ENCODE measurements around the gene VCL.
"Not testable (repeated sequence)": the region's sequence is repeated elsewhere in the genome, so short reads cannot be mapped to it uniquely, and the experiment has no call there.

Gene VCL

DNA sequence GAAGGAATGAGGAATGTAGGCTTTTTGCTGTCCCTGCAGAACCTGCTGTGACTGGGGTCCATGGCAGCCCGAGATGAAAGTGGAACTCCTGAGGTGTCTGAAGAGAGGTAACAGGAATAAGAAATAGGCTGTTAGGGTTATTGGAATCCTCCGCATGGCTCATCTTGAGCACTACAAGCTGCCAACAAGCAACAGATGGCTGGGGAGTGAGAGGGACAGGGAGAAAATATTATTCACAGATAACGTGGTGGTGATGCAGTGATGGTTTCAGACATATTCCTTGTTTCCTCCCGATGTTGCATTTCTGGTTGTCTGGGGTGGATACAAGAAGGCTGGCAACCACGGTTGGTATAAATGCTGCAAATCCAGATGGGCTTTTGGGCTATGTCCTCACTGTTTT, 106.6 kb downstream of the VCL start:
- no peak for DNase-seq (ENCODE audit: low read depth in 2 of 2)

DNA sequence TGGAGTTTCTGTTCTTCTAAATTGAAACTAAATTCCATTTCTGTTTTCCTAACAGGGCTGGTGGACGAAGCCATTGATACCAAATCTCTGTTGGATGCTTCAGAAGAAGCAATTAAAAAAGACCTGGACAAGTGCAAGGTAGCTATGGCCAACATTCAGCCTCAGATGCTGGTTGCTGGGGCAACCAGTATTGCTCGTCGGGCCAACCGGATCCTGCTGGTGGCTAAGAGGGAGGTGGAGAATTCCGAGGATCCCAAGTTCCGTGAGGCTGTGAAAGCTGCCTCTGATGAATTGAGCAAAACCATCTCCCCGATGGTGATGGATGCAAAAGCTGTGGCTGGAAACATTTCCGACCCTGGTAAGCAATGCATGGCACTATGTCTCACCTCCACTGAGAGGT, 107.1 kb downstream of the VCL start:
- DNase-seq (ENCODE audit: low read depth in 2 of 2), result no peak

DNA sequence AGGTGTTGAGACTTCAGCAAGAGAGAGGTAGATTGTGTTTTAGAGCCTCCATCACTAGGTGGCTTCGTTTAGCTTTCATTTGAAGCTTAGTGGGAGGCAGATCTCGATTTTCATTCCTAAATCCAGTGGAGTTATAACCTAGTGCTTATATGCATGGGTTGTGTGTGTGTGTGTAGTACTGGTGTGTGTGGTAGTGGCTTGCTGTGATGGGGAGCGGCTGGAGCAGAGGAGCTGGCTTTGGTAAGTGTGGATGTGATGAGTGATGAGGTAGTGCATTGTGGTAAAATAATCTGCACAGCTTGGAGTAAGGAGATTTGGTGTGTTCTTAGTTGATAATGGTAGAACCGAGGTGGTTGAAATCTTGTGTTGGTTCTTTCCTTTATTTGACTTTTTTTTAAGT, 109.5 kb downstream of the VCL start:
- no peak for DNase-seq (ENCODE audit: low read depth in 2 of 2)

DNA sequence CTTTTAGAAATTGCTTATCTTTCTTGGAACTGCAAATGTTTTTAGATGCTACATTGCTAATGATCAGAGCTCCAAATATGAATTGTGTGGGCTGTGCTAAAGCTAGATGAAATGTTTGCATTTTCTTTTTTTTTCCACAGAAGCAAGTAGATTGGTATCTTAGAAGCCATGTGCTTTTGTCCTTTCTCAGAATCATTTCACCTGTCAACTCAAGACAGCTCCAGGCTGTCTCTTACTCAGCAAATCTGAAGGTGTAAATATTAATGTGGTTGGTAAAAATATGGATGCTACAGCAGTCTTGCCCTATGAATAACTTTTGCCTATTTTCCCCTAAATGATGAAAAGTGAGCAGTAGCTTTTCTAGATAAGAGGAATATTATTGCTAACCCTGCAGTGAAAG, 111.5 kb downstream of the VCL start:
- no peak for DNase-seq (ENCODE audit: low read depth in 2 of 2)

DNA sequence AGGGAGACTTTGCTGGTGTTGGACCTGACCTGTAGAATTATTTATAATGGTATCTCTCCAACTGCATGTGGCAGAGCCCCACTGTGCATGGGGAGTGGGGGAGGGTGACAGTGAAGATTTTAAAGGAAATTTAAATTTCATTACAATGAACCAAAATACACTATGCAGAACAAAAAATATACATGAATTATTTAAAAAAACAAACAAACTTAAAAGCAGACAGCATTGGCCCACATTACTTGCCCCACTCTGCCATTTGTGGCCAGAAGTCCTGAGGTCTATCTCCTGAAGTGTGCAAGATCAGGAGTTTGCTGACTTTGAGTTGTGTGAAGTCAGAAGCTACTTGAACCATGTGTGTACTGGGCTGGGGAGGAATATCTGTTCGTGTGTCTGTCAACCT, 112.2 kb downstream of the VCL start:
- no peak for DNase-seq (ENCODE audit: low read depth in 2 of 2)

DNA sequence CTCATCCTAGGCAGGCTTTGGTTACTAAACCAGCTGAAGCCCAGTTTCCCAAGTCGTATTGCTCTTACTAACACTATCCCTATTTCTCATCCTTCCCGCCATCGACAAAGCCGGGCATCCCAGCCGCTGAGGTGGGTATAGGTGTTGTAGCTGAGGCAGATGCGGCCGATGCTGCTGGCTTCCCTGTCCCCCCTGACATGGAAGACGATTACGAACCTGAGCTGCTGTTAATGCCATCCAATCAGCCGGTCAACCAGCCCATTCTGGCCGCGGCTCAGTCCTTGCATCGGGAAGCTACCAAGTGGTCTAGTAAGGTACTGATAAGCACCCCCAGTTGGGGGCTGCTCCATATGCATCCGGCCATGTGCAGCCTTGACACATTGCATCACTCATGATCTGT, 113.9 kb downstream of the VCL start:
- DNase-seq (ENCODE audit: low read depth in 2 of 2), result no peak

DNA sequence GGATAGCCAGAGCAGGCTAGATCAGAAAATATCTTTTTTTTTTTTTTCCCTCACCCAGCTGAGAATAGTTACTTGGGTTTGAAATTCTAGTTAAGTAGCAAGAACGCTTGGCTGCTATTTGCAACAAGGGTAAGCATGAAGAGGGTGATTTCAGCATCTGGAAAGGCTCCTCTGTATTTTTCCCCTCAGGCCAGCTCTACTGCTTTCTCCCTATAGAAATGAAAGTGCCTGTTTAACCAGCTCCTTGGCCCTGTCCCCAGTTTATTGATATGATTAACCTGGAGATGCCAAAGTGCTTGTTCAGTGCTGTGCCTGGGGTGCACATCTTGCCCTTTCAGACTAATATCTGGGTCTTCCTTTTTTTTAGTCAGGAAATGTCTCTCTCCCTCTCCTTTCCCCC, 115.6 kb downstream of the VCL start:
- no peak for DNase-seq (ENCODE audit: low read depth in 2 of 2)

DNA sequence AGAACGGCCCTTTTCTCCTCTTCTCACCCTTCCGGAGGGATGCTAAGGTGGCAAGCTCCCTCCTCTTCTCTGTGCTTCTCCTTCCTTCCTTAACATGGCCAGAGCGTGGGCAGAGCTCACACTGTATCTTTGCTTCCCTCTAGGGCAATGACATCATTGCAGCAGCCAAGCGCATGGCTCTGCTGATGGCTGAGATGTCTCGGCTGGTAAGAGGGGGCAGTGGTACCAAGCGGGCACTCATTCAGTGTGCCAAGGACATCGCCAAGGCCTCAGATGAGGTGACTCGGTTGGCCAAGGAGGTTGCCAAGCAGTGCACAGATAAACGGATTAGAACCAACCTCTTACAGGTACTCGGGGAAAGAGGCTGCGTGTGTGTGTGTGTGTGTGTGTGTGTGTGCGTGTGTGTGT, 116.1 kb downstream of the VCL start:
- DNase-seq (ENCODE audit: low read depth in 2 of 2), result no peak

DNA sequence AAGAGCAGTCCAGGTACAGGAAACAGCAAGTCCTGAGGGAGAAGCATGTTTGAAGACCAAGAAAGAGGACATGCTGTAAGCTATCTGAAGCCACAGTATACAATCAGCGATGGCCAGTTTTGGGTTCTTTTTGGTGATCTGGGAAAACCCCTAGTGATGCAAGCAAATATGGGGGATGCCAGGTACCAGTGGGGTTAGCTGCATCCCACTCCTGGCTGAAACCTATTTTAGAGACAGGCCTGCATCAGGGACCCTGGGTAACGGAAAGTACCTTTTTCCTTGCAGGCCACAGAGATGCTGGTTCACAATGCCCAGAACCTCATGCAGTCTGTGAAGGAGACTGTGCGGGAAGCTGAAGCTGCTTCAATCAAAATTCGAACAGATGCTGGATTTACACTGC, 119.8 kb downstream of the VCL start:
- no peak for DNase-seq (ENCODE audit: low read depth in 2 of 2)

DNA sequence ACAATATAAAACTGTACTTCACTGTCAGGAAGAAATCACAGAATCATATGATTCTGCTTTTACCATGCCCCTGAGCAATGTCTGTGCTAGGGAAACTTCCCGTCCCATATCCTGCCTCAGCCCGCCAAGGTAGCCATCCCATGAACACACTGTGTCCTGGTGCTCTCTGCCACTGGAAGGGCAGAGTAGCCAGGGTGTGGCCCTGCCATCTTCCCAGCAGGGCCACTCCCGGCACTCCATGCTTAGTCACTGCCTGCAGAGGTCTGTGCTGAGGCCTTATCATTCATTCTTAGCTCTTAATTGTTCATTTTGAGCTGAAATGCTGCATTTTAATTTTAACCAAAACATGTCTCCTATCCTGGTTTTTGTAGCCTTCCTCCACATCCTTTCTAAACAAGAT, 120.9 kb downstream of the VCL start:
- no peak for DNase-seq (ENCODE audit: low read depth in 2 of 2)

DNA sequence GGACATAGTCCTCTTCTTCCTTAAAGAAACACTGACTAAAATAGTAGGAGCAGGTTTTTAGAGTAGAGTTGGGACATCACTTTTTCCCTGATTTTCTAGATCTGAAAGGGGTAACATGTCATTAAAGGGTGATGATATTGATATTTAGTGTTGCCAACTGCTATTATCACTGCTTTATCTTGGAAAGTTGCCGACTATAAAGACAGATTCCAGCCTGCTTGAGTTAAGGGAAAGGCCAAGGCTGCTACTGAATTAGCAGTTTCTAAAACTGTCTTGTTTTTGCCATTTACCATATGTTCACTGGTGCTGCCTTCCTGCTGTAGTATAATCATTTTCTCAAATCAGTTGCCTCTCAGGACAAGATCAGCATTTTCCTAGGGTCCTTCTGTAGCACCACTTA, 123.0 kb downstream of the VCL start:
- DNase-seq (ENCODE audit: low read depth in 2 of 2), result no peak

DNA sequence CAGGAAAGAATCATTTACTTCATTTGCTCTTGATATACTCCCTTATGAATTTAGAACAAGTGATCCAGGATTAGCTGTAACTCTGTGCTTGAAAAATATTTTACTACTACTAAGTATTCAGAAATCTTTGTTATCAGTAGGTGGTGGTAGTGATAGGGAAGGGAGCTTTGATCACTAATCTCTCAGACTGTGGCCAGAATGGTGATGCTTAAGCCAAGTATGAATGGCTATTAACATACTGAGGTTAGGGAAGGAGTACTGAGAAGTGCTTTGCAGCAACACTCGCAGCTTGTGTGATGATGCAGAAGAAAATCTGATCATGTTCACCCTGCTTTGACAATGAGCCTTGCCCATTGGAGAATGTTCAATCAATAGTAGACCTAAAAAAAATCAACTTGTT, 123.5 kb downstream of the VCL start:
- no peak for DNase-seq (ENCODE audit: low read depth in 2 of 2)

DNA sequence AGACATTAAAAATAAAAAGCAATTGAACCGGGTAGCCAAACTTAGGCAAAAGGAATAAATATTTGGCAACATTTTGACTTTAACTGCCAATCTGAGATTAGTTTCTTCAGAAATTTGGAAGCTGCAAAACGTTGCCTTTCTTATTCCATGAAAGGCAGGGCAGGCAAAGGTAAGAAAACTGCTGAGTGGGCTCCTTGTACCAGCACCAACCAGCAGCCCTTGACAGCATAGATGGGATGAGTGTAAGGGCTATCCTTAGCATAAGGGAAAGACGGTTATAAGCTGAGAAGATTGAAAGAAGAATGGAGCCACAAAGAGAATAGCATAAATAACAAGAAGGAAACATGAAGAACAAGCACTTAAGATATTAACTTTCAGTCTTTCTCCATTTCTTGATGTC, 124.1 kb downstream of the VCL start:
- no peak for DNase-seq (ENCODE audit: low read depth in 2 of 2)

DNA sequence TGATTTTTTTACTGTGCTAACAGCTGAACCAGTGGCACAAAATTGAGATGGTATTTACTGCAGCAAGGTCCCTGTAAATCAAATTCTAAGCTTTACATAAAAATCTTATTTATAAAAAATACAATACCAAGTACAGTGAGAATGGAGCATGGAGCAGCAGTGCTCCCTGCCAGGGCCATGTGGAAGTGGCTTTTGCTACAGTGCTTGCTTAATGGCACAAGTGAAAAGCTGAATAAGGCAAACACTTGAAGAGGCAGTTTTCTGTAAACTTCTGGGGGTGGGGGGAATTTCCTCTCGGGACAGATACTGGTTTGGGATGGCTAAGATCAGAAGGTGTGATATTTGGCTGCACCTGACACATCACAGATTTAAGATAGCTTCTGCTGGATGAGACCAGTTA, 125.2 kb downstream of the VCL start:
- no peak for DNase-seq (ENCODE audit: low read depth in 2 of 2)

DNA sequence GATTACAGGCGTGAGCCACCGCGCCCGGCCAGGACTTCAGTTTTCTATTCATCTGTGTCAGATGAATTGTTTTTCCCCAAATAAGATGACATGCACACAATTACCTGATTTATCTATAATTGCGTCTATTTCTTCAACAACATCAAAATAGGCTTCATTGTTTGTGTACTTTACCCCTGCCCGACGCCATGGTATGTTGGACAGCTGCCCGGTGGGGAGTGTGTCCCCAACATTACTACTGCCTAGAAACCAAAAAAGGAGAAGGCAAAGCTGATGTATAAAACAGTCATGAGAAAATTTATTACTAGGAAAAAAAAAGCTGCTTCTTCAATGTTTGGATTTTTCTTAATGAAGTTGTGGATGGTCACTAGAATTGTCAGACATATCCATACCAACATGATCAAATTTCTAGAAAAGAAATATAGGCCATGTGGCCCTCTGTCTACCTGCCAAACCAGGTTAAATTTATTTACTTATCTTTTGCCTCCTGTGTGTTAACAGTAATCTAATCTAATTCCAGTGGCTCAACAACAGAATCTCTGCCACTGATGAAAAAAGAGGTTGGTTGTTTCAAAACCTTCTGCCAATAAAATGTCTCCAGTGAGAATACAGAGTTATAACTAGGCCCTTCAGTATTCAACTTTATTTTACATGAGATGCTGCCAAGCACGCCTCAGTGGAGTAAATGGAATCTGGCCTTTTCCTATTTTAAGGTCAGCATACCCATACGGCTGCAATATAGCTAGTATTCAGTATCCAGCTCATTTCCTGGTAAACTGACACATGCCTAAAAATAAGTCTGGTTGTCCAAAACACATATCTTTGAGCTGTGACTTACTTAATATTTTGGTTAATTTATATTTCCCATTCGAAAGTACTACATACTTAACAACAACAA, 136.3 kb downstream of the VCL start:
- no peak for DNase-seq (ENCODE audit: low read depth in 2 of 2)

DNA sequence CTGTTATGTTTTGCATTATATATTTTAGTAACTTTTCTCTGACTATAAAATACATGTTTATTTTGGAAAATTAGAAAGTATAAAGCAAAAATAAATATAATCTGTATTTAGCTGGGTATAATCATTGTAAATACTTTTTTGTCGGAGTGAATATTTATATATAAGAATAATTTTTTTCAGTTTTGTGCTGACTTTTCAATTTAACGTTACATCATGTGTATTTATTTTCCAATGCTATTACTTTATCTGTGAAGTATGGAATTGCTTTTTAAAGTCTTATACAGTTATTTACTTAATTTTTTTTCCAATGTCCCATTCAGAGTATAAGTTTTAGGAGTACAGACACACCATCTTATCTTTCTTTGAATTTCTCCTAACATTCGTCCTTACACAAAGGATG, 137.5 kb downstream of the VCL start:
- DNase-seq (ENCODE audit: low read depth in 2 of 2), result no peak

DNA sequence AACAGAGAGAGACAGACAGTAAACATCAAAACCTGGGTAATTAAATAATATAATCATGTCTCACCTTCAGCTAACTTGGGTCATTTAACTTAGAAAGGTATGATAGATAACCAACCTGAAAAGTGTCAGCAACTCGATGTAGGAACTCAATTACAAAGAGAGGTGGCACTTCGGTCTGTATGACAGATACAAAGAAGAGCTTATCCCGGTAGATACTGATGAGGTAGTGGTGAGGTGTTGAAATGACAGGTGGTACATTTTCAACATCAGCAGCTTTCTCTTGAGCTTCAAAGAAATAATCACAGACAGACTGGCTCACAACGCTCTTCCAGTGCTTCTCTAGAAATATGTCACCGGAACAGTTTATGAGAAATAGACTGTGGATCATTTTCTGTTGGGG, 140.1 kb downstream of the VCL start:
- no peak for DNase-seq (ENCODE audit: low read depth in 2 of 2)

DNA sequence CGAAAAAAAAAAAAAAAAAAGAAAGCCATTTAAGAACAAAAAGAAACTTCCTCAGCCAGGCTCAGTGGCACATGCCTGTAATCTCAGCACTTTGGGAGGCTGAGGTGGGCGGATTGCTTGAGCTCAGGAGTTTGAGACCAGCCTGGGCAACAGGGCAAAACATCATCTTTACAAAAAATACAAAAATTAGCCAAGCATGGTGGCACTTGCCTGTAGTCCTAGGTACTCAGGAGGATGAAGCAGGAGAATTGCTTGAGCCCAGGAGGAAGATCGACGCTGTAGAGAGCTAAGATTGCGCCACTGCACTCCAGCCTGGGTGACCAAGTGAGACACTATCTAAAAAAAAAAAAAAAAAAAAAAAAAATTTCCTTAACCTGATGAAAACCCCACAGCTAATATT, 140.7 kb downstream of the VCL start:
- DNase-seq (ENCODE audit: low read depth in 2 of 2), result not testable (repeated sequence)

DNA sequence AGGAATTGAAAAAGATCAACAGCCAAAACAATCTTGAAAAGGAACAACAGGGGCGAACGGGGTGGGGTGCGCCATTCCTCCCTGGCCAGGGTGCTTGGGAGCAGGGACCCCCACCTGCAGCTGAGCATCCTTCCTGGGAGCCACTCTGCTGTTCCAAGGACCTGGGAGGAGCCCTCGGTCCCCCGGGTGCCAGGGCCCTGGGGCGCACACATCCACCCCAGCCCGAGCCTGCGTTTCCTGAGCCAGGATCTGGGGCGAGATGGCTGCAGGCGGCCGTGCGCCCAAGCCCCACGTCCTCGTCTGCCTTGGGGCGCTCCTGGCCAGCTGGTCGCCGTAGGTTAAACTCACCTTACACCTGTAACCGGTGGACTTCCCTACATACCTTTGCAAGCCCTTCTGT, 142.1 kb downstream of the VCL start:
- no peak for DNase-seq (ENCODE audit: low read depth in 2 of 2)

DNA sequence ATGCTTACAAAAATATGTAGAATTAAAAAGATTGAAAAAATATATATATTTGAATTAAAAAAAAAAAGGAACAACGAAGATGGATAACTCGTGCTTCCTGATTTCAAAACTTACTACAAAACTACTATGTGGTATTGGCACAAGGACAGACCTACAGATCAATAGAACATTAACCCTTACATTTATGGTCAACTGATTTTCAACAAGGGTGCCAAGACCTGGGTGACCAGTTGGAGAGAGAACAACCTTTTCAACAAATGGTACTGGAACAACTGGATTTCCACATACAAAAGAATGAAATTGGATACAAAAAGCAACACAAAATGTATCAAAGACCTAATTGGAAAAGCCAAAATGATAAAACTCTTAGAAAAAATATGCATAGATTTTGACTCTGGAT, 142.6 kb downstream of the VCL start:
- no peak for DNase-seq (ENCODE audit: low read depth in 2 of 2)

DNA sequence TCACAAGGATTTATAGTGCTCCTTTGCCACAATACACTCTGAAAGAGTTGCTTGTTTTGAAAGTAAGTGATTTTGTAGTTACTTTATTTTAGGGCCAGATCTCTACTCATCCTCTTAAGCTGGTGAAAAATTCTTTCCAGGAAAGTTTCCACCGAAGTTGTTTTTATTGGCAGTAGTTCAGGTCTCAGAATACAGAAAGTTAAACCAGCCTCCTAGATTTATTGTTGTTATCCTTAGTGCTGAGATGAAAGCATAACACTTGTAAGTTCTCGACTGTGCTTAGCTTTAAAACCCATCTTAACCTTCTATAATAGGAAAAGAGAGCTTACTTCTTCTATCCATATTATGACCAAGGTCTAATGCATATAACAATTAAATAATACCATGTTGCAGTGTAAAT, 147.2 kb downstream of the VCL start:
- DNase-seq (ENCODE audit: low read depth in 2 of 2), result peak; percentile 58 to 64

DNA sequence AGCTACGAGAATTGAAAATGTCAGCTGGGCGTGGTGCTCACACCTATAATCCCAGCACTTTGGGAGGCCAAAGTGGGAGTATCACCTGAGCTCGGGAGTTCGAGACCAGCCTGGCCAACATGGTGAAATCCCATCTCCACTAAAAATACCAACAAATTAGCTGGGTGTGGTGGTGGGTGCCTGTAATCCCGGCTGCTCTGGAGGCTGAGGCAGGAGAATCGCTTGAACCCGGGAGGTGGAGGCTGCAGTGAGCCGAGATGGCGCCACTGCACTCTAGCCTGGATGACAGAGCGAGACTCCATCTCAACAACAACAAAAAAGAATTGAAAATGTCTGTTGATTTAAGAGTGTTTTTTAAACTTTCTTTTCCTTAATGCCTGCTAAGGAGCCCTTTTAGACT, 149.1 kb downstream of the VCL start:
- DNase-seq (ENCODE audit: low read depth in 2 of 2), result not testable (repeated sequence)

DNA sequence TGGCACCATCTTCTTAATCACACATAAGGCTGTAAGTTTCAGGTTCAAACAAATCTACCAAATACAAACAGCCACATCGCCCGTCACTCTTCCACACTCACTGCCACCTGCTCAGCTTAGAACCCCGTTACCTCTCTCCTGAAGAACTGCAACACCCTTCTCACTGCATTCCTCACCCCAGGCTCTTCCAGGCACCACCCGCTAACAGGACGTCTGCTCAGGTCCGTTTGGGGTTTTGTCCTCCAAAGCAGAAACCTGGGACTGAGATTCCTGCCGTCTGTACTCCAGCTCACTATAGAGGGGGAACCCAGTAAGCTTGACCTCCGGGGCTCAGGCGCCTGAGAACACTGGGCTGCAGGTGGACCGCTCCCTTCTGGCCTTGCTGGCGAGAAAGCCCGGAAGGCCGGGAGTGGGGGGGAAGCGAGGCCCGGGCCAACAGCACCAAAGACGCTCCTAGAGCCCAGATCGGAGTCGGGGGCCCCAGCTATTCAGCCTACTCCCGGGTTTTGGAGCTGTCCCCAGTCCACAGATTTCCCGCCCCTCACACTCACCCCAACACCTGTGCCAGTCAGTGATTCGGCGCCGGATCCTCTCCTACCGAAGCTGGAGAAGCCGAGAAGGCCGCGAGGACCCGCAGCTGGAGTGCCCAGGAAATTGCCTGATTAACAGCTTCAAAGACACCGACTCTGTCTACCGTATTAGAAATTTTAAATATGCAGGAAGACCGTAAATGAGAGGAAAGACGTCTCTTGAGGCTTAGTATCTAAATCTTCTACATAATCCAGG, 152.5 kb downstream of the VCL start, which contains the start of gene AP3M1:
TSS of gene AP3M1 (minus strand) at position 625 of the 786 bp plus-strand sequence. CDS start 12,449 bp downstream, outside the sequence.
- DNase-seq (ENCODE audit: low read depth in 2 of 2), result no peak

All from fibroblast of skin of left biceps (primary cell).